Measurements from ENCODE around the gene ADORA2B.

GRCh38 chr17:15971882-15972281, 27.0 kb downstream of the ADORA2B start:
- TF ChIP-seq CTCF (IDR thresholded peaks at IDR 0.05), result no peak
- TF ChIP-seq POLR2A (IDR thresholded peaks at IDR 0.05), result no peak
